ENCODE data around the gene UBE4B.

GRCh38 chr1:10032590-10033358 lies at the start of gene UBE4B:
- TF ChIP-seq ATF3 (IDR thresholded peaks at IDR 0.05; ENCODE audit: borderline replicate concordance, extremely low read depth, low read depth, low read length) (no peak), SPI1 (IDR thresholded peaks at IDR 0.05; ENCODE audit: borderline replicate concordance, insufficient read depth, low read depth, low read length) (peak; percentile 46; the same call in 1 of the 2 replicates), POLR2AphosphoS5 (IDR thresholded peaks at IDR 0.05; ENCODE audit: low read length) (peak; percentile 35; the same call in 1 of the 2 replicates), YY1 (IDR thresholded peaks at IDR 0.05; ENCODE audit: low read depth, low read length) (peak; percentile 96), CTCF (IDR thresholded peaks at IDR 0.05 in 2 of 3, conservative IDR thresholded peaks at IDR 0.05 in 1 of 3; ENCODE audit: control insufficient read depth in 2 of 3, extremely low read depth in 1 of 3, insufficient read depth in 1 of 3, low read depth in 3 of 3, low read length in 3 of 3) (peak; percentile 78 to 97 (median 90); a peak in 5 of 6 replicates)
